Heart right ventricle (tissue), 16 donors: Measurements from ENCODE around the gene MRPL20. TPM values are rescaled to one million over a fixed set of nuclear protein-coding genes. Genes with fewer than 3 reads are reported as not detected.

Experiments
- ATAC-seq, 8 donors: fragments of 200-7000 bp; cut with Tn5 transposase; one replicate each; pipeline ENCODE4 v1.9.1; 2020; ENCODE audit warnings: mild to moderate bottlenecking in 8 of 8, moderate library complexity in 8 of 8, moderate number of reproducible peaks in 1 of 8
- DNase-seq, 2 donors: peaks; one replicate each; pipeline ENCODE4 v3.0.0-alpha.2; 2020
- H3K27ac ChIP-seq, 10 donors: fragments of 200-600 bp; sonication (generic) in 2 of 10; one replicate each; pipeline versions ENCODE4 v1.5.0 to v1.8.0; 2020 to 2022; ENCODE audit warnings: mild to moderate bottlenecking in 3 of 10
- H3K27me3 ChIP-seq, 7 donors: fragments of 200-600 bp; one replicate each; pipeline ENCODE4 v1.8.0; 2021 to 2022; ENCODE audit warnings: mild to moderate bottlenecking in 2 of 7
- H3K36me3 ChIP-seq, 9 donors: fragments of 200-600 bp; sonication (generic) in 1 of 9; one replicate each; pipeline versions ENCODE4 v1.5.0 to v1.8.0; 2020 to 2022; ENCODE audit warnings: mild to moderate bottlenecking in 2 of 9
- H3K4me1 ChIP-seq, 9 donors: fragments of 200-600 bp; sonication (generic) in 1 of 9; one replicate each; pipeline versions ENCODE4 v1.5.0 to v1.8.0; 2020 to 2022; ENCODE audit warnings: mild to moderate bottlenecking in 4 of 9
- H3K4me3 ChIP-seq, 10 donors: fragments of 200-600 bp; sonication (generic) in 2 of 10; one replicate each; pipeline versions ENCODE4 v1.5.0 to v1.8.0; 2020 to 2022; ENCODE audit warnings: mild to moderate bottlenecking in 7 of 10, moderate library complexity in 2 of 10
- H3K9me3 ChIP-seq, 11 donors: fragments of 200-600 bp in 10 of 11; sonication (generic) in 2 of 11; one replicate each; pipeline versions ENCODE4 v1.5.0 to v1.8.0; 2013 to 2022; ENCODE audit warnings: mild to moderate bottlenecking in 2 of 11, control low read depth in 1 of 11, moderate library complexity in 1 of 11
- CTCF ChIP-seq, 9 donors: fragments of 200-600 bp; sonication (generic) in 2 of 9; IDR thresholded peaks; one replicate each; pipeline versions ENCODE4 v1.5.0 to v1.8.0; 2021 to 2022; ENCODE audit warnings: antibody characterized with exemption in 9 of 9, mild to moderate bottlenecking in 5 of 9, moderate library complexity in 1 of 9
- WGBS, 2 donors: extraction: QIAGEN DNeasy Blood & Tissue Kit; methylation state at CpG; one replicate each; pipeline ENCODE4 v1.1.7; 2013; ENCODE audit warnings: inconsistent platforms in 1 of 2; 5-methylcytosine and 5-hydroxymethylcytosine counted together
- intact Hi-C, 10 donors: fragments of 100-400 bp; cut with DNase I; formaldehyde crosslinking; loops; one replicate each; pipeline versions ENCODE4 v1.11.1 to v1.14.2; 2022
- polyA plus RNA-seq, 2 donors: library from polyadenylated mRNA; stranded (reverse); fragments of 200-250 nt; gene quantifications; one replicate each; pipeline ENCODE4 v1.2.3, GENCODE V29; 2013
- total RNA-seq, 10 donors: library from RNA; stranded (reverse); fragmentation: NEBNext Ultra II Directional in 3 of 10; extraction: Animal tissue kit (Norgen Biotek cat#: 25700) in 3 of 10; gene quantifications; one replicate each; pipeline versions ENCODE4 v1.2.1 to v1.2.4, GENCODE V29; 2021 to 2023
- donor health status: Arrhythmogenic right ventricular cardiomyopathy.
- donor health status: ischemic (EF 13 %, LVEDD 7.1; RV severe dilation, severe dysfunction).
- donor health status: healthy with polysubstance abuse.
- donor health status: DM: no; HTN: yes; CAD: no.
- donor health status: DM: no; HTN: no; CAD: no.
- donor health status: ischemic (EF 25% LVEDD 6.9; RV normal size, moderate dysfunction).
- donor health status: ischemic (EF 25% LVEDD 5.7; RV mildly dilated, moderate dysfunction).
- donor health status: healthy.
- donor health status: DM: yes; HTN: yes; CAD: no.
- donor health status: Ischemic cardiomyopathy.
- donor health status: ischemic (EF 35%, LVEDD 5.7; RV mildly dilated, moderate dysfunction).
- donor health status: nonischemic (EF 11% LVEDD 7.7; RV severe dilation, severe dysfunction).
- donor health status: DM: yes; HTN: yes; CAD: no.
- donor health status: PGD.
- donor health status: ischemic (EF 29% LVEDD 5.4; RV normal size, mild dysfunction).
- donor health status: nonischemic (EF 23%, LVEDD 6.1; RV moderate dilation, normal function).

Gene MRPL20
- total and polyA plus RNA-seq, 12 donors, result 116 to 224 (median 132) TPM

DNA sequence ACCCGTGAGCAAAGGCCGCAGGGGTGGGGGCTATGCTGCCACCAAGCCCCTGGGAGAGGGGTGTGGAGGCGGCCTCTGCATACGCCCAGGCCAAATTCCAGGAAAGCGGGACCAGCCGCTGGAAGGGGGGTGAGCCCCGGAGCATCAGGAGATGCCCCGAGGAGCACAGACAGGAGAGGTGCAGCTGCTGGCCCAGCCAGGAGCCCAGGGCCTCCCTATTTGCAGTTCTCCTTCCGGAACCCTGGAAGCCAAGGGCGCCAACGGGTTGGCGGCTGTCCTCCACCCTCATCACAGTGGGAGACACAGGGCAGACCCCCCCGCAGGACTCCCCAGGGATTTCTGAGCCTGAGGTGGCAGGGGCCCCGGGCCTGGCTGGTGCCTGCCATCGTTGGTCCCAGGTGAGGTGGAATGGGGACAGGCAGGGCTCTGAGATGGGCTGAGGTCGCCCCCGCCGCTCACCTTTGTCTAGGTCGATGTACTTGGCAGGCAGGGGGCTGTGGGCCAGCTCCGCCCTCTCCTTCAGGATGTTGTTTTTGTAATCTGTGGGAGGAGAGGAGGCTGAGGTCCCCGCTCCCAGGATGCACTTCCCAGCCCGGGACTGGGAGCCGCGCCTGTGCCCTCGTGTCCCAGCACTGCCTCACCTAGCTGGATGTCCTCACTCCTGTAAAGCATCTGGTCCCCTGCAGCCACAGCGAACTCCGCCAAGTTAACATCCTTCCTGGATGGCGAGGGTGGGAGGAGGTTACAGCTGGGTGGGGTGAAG, 53.5 kb downstream of the MRPL20 start:
- intact Hi-C loops, result no loop called here
- no peak for TF ChIP-seq CTCF (IDR thresholded peaks at IDR 0.05)
- no peaks in the 10 kb centered on the region for H3K9me3 ChIP-seq
- ATAC-seq (no peak), DNase-seq (no peak)
- peaks cover 0 to 19% (median 0%) of the 10 kb centered on the region in 9 donors for H3K36me3 ChIP-seq
- H3K27me3 ChIP-seq, result peaks cover 0 to 65% (median 53%) of the 10 kb centered on the region in 7 donors
- peak overlapping the region in 4 of 10 donors; percentile 19 to 75 (median 24) for H3K27ac ChIP-seq
- 38 to 41% methylated on average over 28 of the region's 28 CpGs for whole genome bisulfite sequencing, 2 donors
- H3K4me3 ChIP-seq, result no peak overlapping the region
- peaks cover 14 to 57% (median 40%) of the 10 kb centered on the region in 9 donors for H3K4me1 ChIP-seq

- Histone ChIP-seq H3K4me1 (peaks cover 16 to 60% (median 43%) of the 10 kb centered on the region in 9 donors), H3K36me3 (peaks cover 0 to 19% (median 0%) of the 10 kb centered on the region in 9 donors), H3K27ac (peak overlapping the region in 5 of 10 donors; percentile 16 to 75 (median 63)), H3K9me3 (no peaks in the 10 kb centered on the region), H3K27me3 (peaks cover 0 to 58% (median 47%) of the 10 kb centered on the region in 7 donors), H3K4me3 (no peak overlapping the region)
- DNase-seq, result no peak
- intact Hi-C loops, result no loop called here
- TF ChIP-seq CTCF (IDR thresholded peaks at IDR 0.05), result no peak
- WGBS, 2 donors, result 26 to 29% methylated on average over 5 of the region's 5 CpGs
- ATAC-seq, result no peak
These were observed 54.2 kb downstream of the MRPL20 start for GRCh38 chr1:1352786-1353388.

Other genes starting within 250 kb of the MRPL20 start
- under 1 TPM in 7 of 10 donors, not detected in 3; 0.11 to 0.53 (median 0.26) TPM for gene TTLL10, start 233.4 kb downstream of the MRPL20 start, total RNA-seq
- gene TTLL10, start 233.4 kb downstream of the MRPL20 start, polyA plus RNA-seq, result under 1 TPM; 0.09 to 0.29 TPM
- 1 to 10 TPM in 1 of 10 donors, under 1 TPM in 2, not detected in 7; 0.28 to 1.7 (median 0.49) TPM for gene TNFRSF18, start 200.7 kb downstream of the MRPL20 start, total RNA-seq
- under 1 TPM in 1 of 2 donors, not detected in 1; 0.26 TPM for gene TNFRSF18, start 200.7 kb downstream of the MRPL20 start, polyA plus RNA-seq
- gene TNFRSF4, start 193.1 kb downstream of the MRPL20 start, total RNA-seq, result 10 to 100 TPM in 1 of 10 donors, 1 to 10 TPM in 7, under 1 TPM in 2; 0.52 to 24.8 (median 5.0) TPM
- 1 to 10 TPM; 3.8 to 9.8 TPM for gene TNFRSF4, start 193.1 kb downstream of the MRPL20 start, polyA plus RNA-seq
- gene SDF4, start 175.3 kb downstream of the MRPL20 start, total RNA-seq, result 100 to 1,000 TPM in 9 of 10 donors, 10 to 100 TPM in 1; 95.6 to 174 (median 123) TPM
- gene SDF4, start 175.3 kb downstream of the MRPL20 start, polyA plus RNA-seq, result 100 to 1,000 TPM; 107 to 184 TPM
- 10 to 100 TPM in 4 of 10 donors, 1 to 10 TPM in 6; 7.3 to 13.5 (median 9.1) TPM for gene B3GALT6, start 175.1 kb downstream of the MRPL20 start, total RNA-seq
- 10 to 100 TPM in 1 of 2 donors, 1 to 10 TPM in 1; 7.7 to 16.2 TPM for gene B3GALT6, start 175.1 kb downstream of the MRPL20 start, polyA plus RNA-seq
- gene C1QTNF12, start 160.6 kb downstream of the MRPL20 start, total RNA-seq, result 1 to 10 TPM in 4 of 10 donors, under 1 TPM in 5, not detected in 1; 0.42 to 1.9 (median 0.90) TPM
- gene C1QTNF12, start 160.6 kb downstream of the MRPL20 start, polyA plus RNA-seq, result 1 to 10 TPM; 1.6 to 2.3 TPM
- 10 to 100 TPM; 23.5 to 41.9 (median 29.2) TPM for gene UBE2J2, start 133.4 kb downstream of the MRPL20 start, total RNA-seq
- 10 to 100 TPM; 43.8 to 44.1 TPM for gene UBE2J2, start 133.4 kb downstream of the MRPL20 start, polyA plus RNA-seq
- 1 to 10 TPM; 1.0 to 5.4 (median 2.7) TPM for gene SCNN1D, start 126.9 kb downstream of the MRPL20 start, total RNA-seq
- gene SCNN1D, start 126.9 kb downstream of the MRPL20 start, polyA plus RNA-seq, result 10 to 100 TPM in 1 of 2 donors, 1 to 10 TPM in 1; 1.0 to 22.5 TPM
- 10 to 100 TPM; 24.1 to 60.0 (median 30.4) TPM for gene ACAP3, start 99.4 kb downstream of the MRPL20 start, total RNA-seq
- 100 to 1,000 TPM in 1 of 2 donors, 10 to 100 TPM in 1; 22.2 to 152 TPM for gene ACAP3, start 99.4 kb downstream of the MRPL20 start, polyA plus RNA-seq
- gene PUSL1, start 98.7 kb downstream of the MRPL20 start, total RNA-seq, result 10 to 100 TPM in 3 of 10 donors, 1 to 10 TPM in 7; 5.6 to 11.9 (median 8.2) TPM
- gene PUSL1, start 98.7 kb downstream of the MRPL20 start, polyA plus RNA-seq, result 10 to 100 TPM; 16.0 to 17.8 TPM
- gene INTS11, start 82.6 kb downstream of the MRPL20 start, total RNA-seq, result 10 to 100 TPM; 44.7 to 91.7 (median 56.6) TPM
- 100 to 1,000 TPM in 1 of 2 donors, 10 to 100 TPM in 1; 92.6 to 269 TPM for gene INTS11, start 82.6 kb downstream of the MRPL20 start, polyA plus RNA-seq
- gene CPTP, start 82.5 kb downstream of the MRPL20 start, total RNA-seq, result 100 to 1,000 TPM in 1 of 10 donors, 10 to 100 TPM in 9; 49.4 to 126 (median 65.4) TPM
- 100 to 1,000 TPM in 1 of 2 donors, 10 to 100 TPM in 1; 55.3 to 222 TPM for gene CPTP, start 82.5 kb downstream of the MRPL20 start, polyA plus RNA-seq
- under 1 TPM; 0.16 to 0.87 (median 0.35) TPM for gene TAS1R3, start 76.0 kb downstream of the MRPL20 start, total RNA-seq
- gene TAS1R3, start 76.0 kb downstream of the MRPL20 start, polyA plus RNA-seq, result 1 to 10 TPM in 1 of 2 donors, under 1 TPM in 1; 0.39 to 3.1 TPM
- gene DVL1, start 57.9 kb downstream of the MRPL20 start, total RNA-seq, result 100 to 1,000 TPM in 3 of 10 donors, 10 to 100 TPM in 7; 64.7 to 153 (median 78.0) TPM
- 100 to 1,000 TPM in 1 of 2 donors, 10 to 100 TPM in 1; 75.4 to 153 TPM for gene DVL1, start 57.9 kb downstream of the MRPL20 start, polyA plus RNA-seq
- gene MXRA8, start 48.7 kb downstream of the MRPL20 start, total RNA-seq, result 10 to 100 TPM in 9 of 10 donors, 1 to 10 TPM in 1; 7.2 to 23.3 (median 14.6) TPM
- 10 to 100 TPM; 28.7 to 35.6 TPM for gene MXRA8, start 48.7 kb downstream of the MRPL20 start, polyA plus RNA-seq
- 100 to 1,000 TPM; 176 to 251 (median 193) TPM for gene AURKAIP1, start 32.1 kb downstream of the MRPL20 start, total RNA-seq
- 100 to 1,000 TPM; 376 to 528 TPM for gene AURKAIP1, start 32.1 kb downstream of the MRPL20 start, polyA plus RNA-seq
- gene CCNL2, start 8.0 kb downstream of the MRPL20 start, total RNA-seq, result 10 to 100 TPM; 38.5 to 77.5 (median 47.7) TPM
- 100 to 1,000 TPM in 1 of 2 donors, 10 to 100 TPM in 1; 57.3 to 243 TPM for gene CCNL2, start 8.0 kb downstream of the MRPL20 start, polyA plus RNA-seq
- 1 to 10 TPM in 7 of 10 donors, under 1 TPM in 3; 0.37 to 2.5 (median 1.8) TPM for gene ANKRD65, start 14.0 kb upstream of the MRPL20 start, total RNA-seq
- gene ANKRD65, start 14.0 kb upstream of the MRPL20 start, polyA plus RNA-seq, result 1 to 10 TPM; 1.2 to 3.1 TPM
- gene VWA1, start 28.4 kb upstream of the MRPL20 start, total RNA-seq, result 10 to 100 TPM; 10.8 to 52.8 (median 14.1) TPM
- gene VWA1, start 28.4 kb upstream of the MRPL20 start, polyA plus RNA-seq, result 10 to 100 TPM; 13.9 to 27.5 TPM
- gene ATAD3C, start 42.4 kb upstream of the MRPL20 start, total RNA-seq, result 1 to 10 TPM in 5 of 10 donors, under 1 TPM in 5; 0.11 to 2.2 (median 1.2) TPM
- under 1 TPM; 0.49 to 0.66 TPM for gene ATAD3C, start 42.4 kb upstream of the MRPL20 start, polyA plus RNA-seq
- gene ATAD3B, start 64.5 kb upstream of the MRPL20 start, total RNA-seq, result 1 to 10 TPM; 5.3 to 9.9 (median 6.6) TPM
- 10 to 100 TPM; 12.5 to 33.3 TPM for gene ATAD3B, start 64.5 kb upstream of the MRPL20 start, polyA plus RNA-seq
- 10 to 100 TPM; 13.2 to 27.9 (median 15.6) TPM for gene ATAD3A, start 104.9 kb upstream of the MRPL20 start, total RNA-seq
- gene ATAD3A, start 104.9 kb upstream of the MRPL20 start, polyA plus RNA-seq, result 10 to 100 TPM; 24.7 to 39.4 TPM
- gene TMEM240, start 133.3 kb upstream of the MRPL20 start, total RNA-seq, result 1 to 10 TPM; 3.2 to 6.2 (median 3.7) TPM
- 10 to 100 TPM in 1 of 2 donors, 1 to 10 TPM in 1; 3.5 to 12.1 TPM for gene TMEM240, start 133.3 kb upstream of the MRPL20 start, polyA plus RNA-seq
- gene SSU72, start 167.6 kb upstream of the MRPL20 start, total RNA-seq, result 100 to 1,000 TPM in 4 of 10 donors, 10 to 100 TPM in 6; 73.8 to 138 (median 77.9) TPM
- gene SSU72, start 167.6 kb upstream of the MRPL20 start, polyA plus RNA-seq, result 100 to 1,000 TPM in 1 of 2 donors, 10 to 100 TPM in 1; 96.3 to 122 TPM
- gene FNDC10, start 192.8 kb upstream of the MRPL20 start, total RNA-seq, result 1 to 10 TPM in 8 of 10 donors, under 1 TPM in 2; 0.66 to 5.9 (median 2.3) TPM
- gene FNDC10, start 192.8 kb upstream of the MRPL20 start, polyA plus RNA-seq, result 1 to 10 TPM; 1.1 to 3.8 TPM
- gene MIB2, start 208.2 kb upstream of the MRPL20 start, total RNA-seq, result 100 to 1,000 TPM in 1 of 10 donors, 10 to 100 TPM in 9; 53.6 to 110 (median 74.7) TPM
- gene MIB2, start 208.2 kb upstream of the MRPL20 start, polyA plus RNA-seq, result 100 to 1,000 TPM in 1 of 2 donors, 10 to 100 TPM in 1; 56.0 to 248 TPM
- 10 to 100 TPM; 21.5 to 87.0 (median 63.1) TPM for gene MMP23B, start 224.9 kb upstream of the MRPL20 start, total RNA-seq
- gene MMP23B, start 224.9 kb upstream of the MRPL20 start, polyA plus RNA-seq, result 100 to 1,000 TPM in 1 of 2 donors, 10 to 100 TPM in 1; 14.2 to 113 TPM